Natural killer cell (primary cell): Measurements from ENCODE around the gene PML. TPM values are rescaled to one million over a fixed set of nuclear protein-coding genes. Genes with fewer than 3 reads are reported as not detected.

Experiments used
- ATAC-seq, 3 donors: fragments of 150-1000 bp in 2 of 3; fragments of 200-7000 bp in 1 of 3; cut with Tn5 transposase; 1 replicate in 1 of 3; 2 replicates in 2 of 3; pipeline ENCODE4 v1.10.0; 2021; ENCODE audit warnings: mild to moderate bottlenecking in 2 of 3, moderate library complexity in 2 of 3
- DNase-seq, 2 donors: peaks; one replicate each; pipeline versions ENCODE4 v3.0.0 to v3.0.0-alpha.2; 2013 to 2021; ENCODE audit warnings: mixed read lengths in 1 of 2
- H3K27ac ChIP-seq: one replicate; pipeline ENCODE4 v1.5.1; 2013; ENCODE audit warnings: mild to moderate bottlenecking, low read length
- H3K27me3 ChIP-seq: one replicate; pipeline ENCODE4 v1.6.1; 2013; ENCODE audit warnings: low read length; ENCODE audit not compliant: control insufficient read depth, insufficient read depth
- H3K36me3 ChIP-seq: one replicate; pipeline ENCODE4 v1.6.1; 2013; ENCODE audit warnings: low read length; ENCODE audit not compliant: control insufficient read depth, insufficient read depth
- H3K4me1 ChIP-seq: one replicate; pipeline ENCODE4 v1.6.1; 2013; ENCODE audit warnings: low read length; ENCODE audit not compliant: control insufficient read depth, insufficient read depth
- H3K4me3 ChIP-seq: one replicate; pipeline ENCODE4 v1.5.1; 2013; ENCODE audit warnings: low read length
- H3K9me3 ChIP-seq: one replicate; pipeline ENCODE4 v1.6.1; 2013; ENCODE audit warnings: low read length; ENCODE audit not compliant: control insufficient read depth, insufficient read depth
- H3K27ac Mint-ChIP-seq, 2 donors: one replicate each; pipeline ENCODE4 v1.8.0; 2022; ENCODE audit warnings: mild to moderate bottlenecking in 2 of 2, mixed read lengths in 2 of 2, moderate library complexity in 1 of 2
- H3K27me3 Mint-ChIP-seq, 2 donors: one replicate each; pipeline ENCODE4 v1.8.0; 2022; ENCODE audit warnings: low read depth in 2 of 2, mixed read lengths in 2 of 2
- H3K36me3 Mint-ChIP-seq: one replicate; pipeline ENCODE4 v1.8.0; 2022; ENCODE audit warnings: mixed read lengths
- H3K4me1 Mint-ChIP-seq, 2 donors: one replicate each; pipeline ENCODE4 v1.8.0; 2022; ENCODE audit warnings: mixed read lengths in 2 of 2
- H3K4me3 Mint-ChIP-seq: one replicate; pipeline ENCODE4 v1.8.0; 2022; ENCODE audit warnings: mild to moderate bottlenecking, moderate library complexity, mixed read lengths
- H3K9me3 Mint-ChIP-seq, 2 donors: one replicate each; pipeline ENCODE4 v1.8.0; 2022; ENCODE audit warnings: mixed read lengths in 2 of 2
- WGBS: methylation state at CpG from one replicate; pipeline ENCODE4 v1.1.7; 2013; ENCODE audit warnings: missing lambda C conversion rate; ENCODE audit not compliant: insufficient coverage; 5-methylcytosine and 5-hydroxymethylcytosine counted together
- intact Hi-C: fragments of 100-400 bp; cut with micrococcal nuclease; formaldehyde crosslinking; loops from one replicate; pipeline ENCODE4 v1.14.2; 2022
- total RNA-seq, 4 donors: library from RNA; stranded (reverse); fragments of 120-200 nt in 1 of 4; gene quantifications; one replicate each; pipeline versions ENCODE4 v1.2.3 to v1.2.4, GENCODE V29; 2013 to 2022
- TF ChIP-seq, protein P1 (sequence below): fragments of 200-600 bp; IDR thresholded peaks from one replicate; pipeline ENCODE4 v1.8.0; 2022; ENCODE audit warnings: antibody characterized with exemption

The PML gene
- total RNA-seq, 3 donors from 2014 or later (not counting 1 experiment from before 2014, with no cell fraction given): 65.8 to 68.7 (median 67.6) TPM

- Mint-ChIP-seq H3K36me3 (no peaks in the 10 kb centered on the region), H3K27ac (no peak overlapping the region), H3K4me3 (no peak overlapping the region), H3K4me1 (peaks cover 0 to 13% of the 10 kb centered on the region in 2 donors), H3K9me3 (no peaks in the 10 kb centered on the region), H3K27me3 (peaks cover 0 to 3% of the 10 kb centered on the region in 2 donors)
- H3K4me3 ChIP-seq: no peak overlapping the region
- DNase-seq (no peak), ATAC-seq (no peak)
- H3K27ac ChIP-seq: no peak overlapping the region
- no peaks in the 10 kb centered on the region for H3K9me3 ChIP-seq
- TF ChIP-seq, protein P1, sequence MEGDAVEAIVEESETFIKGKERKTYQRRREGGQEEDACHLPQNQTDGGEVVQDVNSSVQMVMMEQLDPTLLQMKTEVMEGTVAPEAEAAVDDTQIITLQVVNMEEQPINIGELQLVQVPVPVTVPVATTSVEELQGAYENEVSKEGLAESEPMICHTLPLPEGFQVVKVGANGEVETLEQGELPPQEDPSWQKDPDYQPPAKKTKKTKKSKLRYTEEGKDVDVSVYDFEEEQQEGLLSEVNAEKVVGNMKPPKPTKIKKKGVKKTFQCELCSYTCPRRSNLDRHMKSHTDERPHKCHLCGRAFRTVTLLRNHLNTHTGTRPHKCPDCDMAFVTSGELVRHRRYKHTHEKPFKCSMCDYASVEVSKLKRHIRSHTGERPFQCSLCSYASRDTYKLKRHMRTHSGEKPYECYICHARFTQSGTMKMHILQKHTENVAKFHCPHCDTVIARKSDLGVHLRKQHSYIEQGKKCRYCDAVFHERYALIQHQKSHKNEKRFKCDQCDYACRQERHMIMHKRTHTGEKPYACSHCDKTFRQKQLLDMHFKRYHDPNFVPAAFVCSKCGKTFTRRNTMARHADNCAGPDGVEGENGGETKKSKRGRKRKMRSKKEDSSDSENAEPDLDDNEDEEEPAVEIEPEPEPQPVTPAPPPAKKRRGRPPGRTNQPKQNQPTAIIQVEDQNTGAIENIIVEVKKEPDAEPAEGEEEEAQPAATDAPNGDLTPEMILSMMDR: no peak
- intact Hi-C loops: no loop called here
- peaks cover 28% of the 10 kb centered on the region for H3K4me1 ChIP-seq
- H3K27me3 ChIP-seq: no peaks in the 10 kb centered on the region
- peaks cover 2% of the 10 kb centered on the region for H3K36me3 ChIP-seq
- 83% methylated on average over 11 of the region's 13 CpGs for WGBS
Observed at GRCh38 chr15:73984208-73984979, 10.1 kb upstream of the PML start.

- TF ChIP-seq, protein P1: no peak
- H3K9me3 Mint-ChIP-seq: no peaks in the 10 kb centered on the region
- peak overlapping the region in 1 of 2 donors; percentile 36 for H3K27ac Mint-ChIP-seq
- peaks cover 0 to 13% of the 10 kb centered on the region in 2 donors for H3K4me1 Mint-ChIP-seq
- ATAC-seq: no peak
- Histone ChIP-seq H3K4me3 (no peak overlapping the region), H3K27me3 (no peaks in the 10 kb centered on the region), H3K36me3 (peaks cover 2% of the 10 kb centered on the region), H3K4me1 (peaks cover 28% of the 10 kb centered on the region), H3K27ac (no peak overlapping the region), H3K9me3 (no peaks in the 10 kb centered on the region)
- no peak for DNase-seq
- peaks cover 0 to 2% of the 10 kb centered on the region in 2 donors for H3K27me3 Mint-ChIP-seq
- intact Hi-C loops: no loop called here
- WGBS: 70% methylated on average over 13 of the region's 13 CpGs
- H3K4me3 Mint-ChIP-seq: no peak overlapping the region
- no peaks in the 10 kb centered on the region for H3K36me3 Mint-ChIP-seq
Observed at GRCh38 chr15:73985101-73985873, 9.2 kb upstream of the PML start.

GRCh38 chr15:73986055-73986775, 8.3 kb upstream of the PML start:
- no peak overlapping the region for H3K27ac ChIP-seq
- intact Hi-C loops: no loop called here
- no peak overlapping the region for H3K4me3 Mint-ChIP-seq
- H3K36me3 Mint-ChIP-seq: no peaks in the 10 kb centered on the region
- ATAC-seq: no peak
- no peak for DNase-seq
- peaks cover 2% of the 10 kb centered on the region for H3K36me3 ChIP-seq
- no peaks in the 10 kb centered on the region for H3K27me3 Mint-ChIP-seq
- H3K4me1 ChIP-seq: peaks cover 30% of the 10 kb centered on the region
- peak overlapping the region in 1 of 2 donors; percentile 36 for H3K27ac Mint-ChIP-seq
- H3K9me3 Mint-ChIP-seq: no peaks in the 10 kb centered on the region
- H3K4me1 Mint-ChIP-seq: peaks cover 0 to 20% of the 10 kb centered on the region in 2 donors
- WGBS: 62% methylated on average over 7 of the region's 7 CpGs
- TF ChIP-seq, protein P1: no peak
- H3K27me3 ChIP-seq: no peaks in the 10 kb centered on the region
- H3K9me3 ChIP-seq: no peaks in the 10 kb centered on the region
- H3K4me3 ChIP-seq: no peak overlapping the region
